Measurements from ENCODE around the gene C19orf38. TPM values are rescaled to one million over a fixed set of nuclear protein-coding genes. Genes with fewer than 3 reads are reported as not detected.

The C19orf38 gene
- total and polyA plus RNA-seq, 8 donors, result 0.92 to 2.2 (median 1.2) TPM; not detected in 3

- H3K36me3 ChIP-seq, result peaks cover under 1 to 9% (median 8%) of the 10 kb centered on the region in 4 donors
- peaks cover 0 to 5% (median 0%) of the 10 kb centered on the region in 4 donors for H3K9me3 ChIP-seq
- TF ChIP-seq EP300 (IDR thresholded peaks at IDR 0.05) (no peak), POLR2A (IDR thresholded peaks at IDR 0.05) (no peak), CTCF (IDR thresholded peaks at IDR 0.05) (no peak), POLR2AphosphoS5 (IDR thresholded peaks at IDR 0.05) (no peak)
- H3K27me3 ChIP-seq, result no peaks in the 10 kb centered on the region
- 83 to 91% (median 90%) methylated on average over 11 of the region's 11 CpGs for WGBS, 5 donors
- H3K27ac ChIP-seq, result no peak overlapping the region
- DNase-seq, result no peak
- intact Hi-C loops (cut with DNase I; ENCODE audit: low total_unique reads), result no loop called here
- H3K4me3 ChIP-seq, result no peak overlapping the region
- peaks cover 5 to 19% (median 18%) of the 10 kb centered on the region in 4 donors for H3K4me1 ChIP-seq
Observed at GRCh38 chr19:10838377-10838776, 9.8 kb upstream of the C19orf38 start.

- H3K27me3 ChIP-seq, result no peaks in the 10 kb centered on the region
- no peak overlapping the region for H3K4me3 ChIP-seq
- peaks cover 0 to 5% (median 0%) of the 10 kb centered on the region in 4 donors for H3K9me3 ChIP-seq
- 70 to 78% (median 74%) methylated on average over 10 of the region's 10 CpGs for WGBS, 5 donors
- H3K36me3 ChIP-seq, result no peaks in the 10 kb centered on the region
- peaks cover 5 to 19% (median 18%) of the 10 kb centered on the region in 4 donors for H3K4me1 ChIP-seq
- intact Hi-C loops (cut with DNase I; ENCODE audit: low total_unique reads), result no loop called here
- TF ChIP-seq POLR2A (IDR thresholded peaks at IDR 0.05), result no peak
- TF ChIP-seq EP300 (IDR thresholded peaks at IDR 0.05), result no peak
- no peak for TF ChIP-seq POLR2AphosphoS5 (IDR thresholded peaks at IDR 0.05)
- no peak overlapping the region for H3K27ac ChIP-seq
- DNase-seq, result no peak
Observed at GRCh38 chr19:10839114-10840050, 8.8 kb upstream of the C19orf38 start.

- intact Hi-C loops (cut with DNase I; ENCODE audit: low total_unique reads), result no loop called here
- Histone ChIP-seq H3K9me3 (peaks cover 0 to 6% (median 4%) of the 10 kb centered on the region in 4 donors), H3K27ac (no peak overlapping the region), H3K4me1 (no peaks in the 10 kb centered on the region), H3K4me3 (no peak overlapping the region), H3K36me3 (no peaks in the 10 kb centered on the region), H3K27me3 (no peaks in the 10 kb centered on the region)
- 84 to 91% (median 88%) methylated on average over 7 of the region's 7 CpGs for whole genome bisulfite sequencing, 5 donors
- no peak for DNase-seq
- TF ChIP-seq POLR2A (IDR thresholded peaks at IDR 0.05) (no peak), POLR2AphosphoS5 (IDR thresholded peaks at IDR 0.05) (no peak), EP300 (IDR thresholded peaks at IDR 0.05) (no peak), CTCF (IDR thresholded peaks at IDR 0.05) (no peak)
Observed at GRCh38 chr19:10842788-10843187, 5.4 kb upstream of the C19orf38 start.

- no peaks in the 10 kb centered on the region for H3K4me1 ChIP-seq
- no peak overlapping the region for H3K27ac ChIP-seq
- WGBS, 5 donors, result 62 to 88% (median 80%) methylated on average over 2 of the region's 2 CpGs
- TF ChIP-seq CTCF (IDR thresholded peaks at IDR 0.05) (no peak), EP300 (IDR thresholded peaks at IDR 0.05) (no peak), POLR2A (IDR thresholded peaks at IDR 0.05) (no peak), POLR2AphosphoS5 (IDR thresholded peaks at IDR 0.05) (no peak)
- peaks cover 0 to 26% (median 0%) of the 10 kb centered on the region in 3 donors for H3K27me3 ChIP-seq
- intact Hi-C loops (cut with DNase I; ENCODE audit: low total_unique reads), result no loop called here
- H3K9me3 ChIP-seq, result peaks cover 0 to 6% (median 4%) of the 10 kb centered on the region in 4 donors
- no peak for DNase-seq
- H3K4me3 ChIP-seq, result no peak overlapping the region
- no peaks in the 10 kb centered on the region for H3K36me3 ChIP-seq
Observed at GRCh38 chr19:10846500-10847202, 1.6 kb upstream of the C19orf38 start.
